IMR-90 (cell line): ENCODE measurements around the gene GRK5. TPM values are rescaled to one million over a fixed set of nuclear protein-coding genes. Genes with fewer than 3 reads are reported as not detected.
A peak's percentile ranks its signal among the peaks of the same experiment; 100 is the strongest.

ENCODE experiments used
- ATAC-seq: fragments of 200-7000 bp; cut with Tn5 transposase; 2 replicates; pipeline ENCODE4 v1.9.1; 2020; ENCODE audit warnings: low read depth, mild to moderate bottlenecking, moderate library complexity
- BruUV-seq: library from RNA; stranded (reverse); fragments of 400-500 nt; replicated peaks from 2 replicates; lab custom pipeline; 2021; lab: Mats Ljungman, UMichigan
- CTCF ChIA-PET: fragments of 300-600 bp; formaldehyde crosslinking; extraction: SDS; loops from one replicate; lab custom pipeline; 2021; ENCODE audit warnings: antibody characterized with exemption; lab: Yijun Ruan, JAX
- POLR2A ChIA-PET: fragments of 300-600 bp; sonication (Branson Sonifier 250); formaldehyde crosslinking; loops from one replicate; lab custom pipeline; 2022; ENCODE audit warnings: antibody characterized with exemption; ENCODE audit not compliant: unreplicated experiment; lab: Charles Lee
- DNase-seq: peaks from one replicate; pipeline ENCODE4 v3.0.0; 2013
- H2AFZ ChIP-seq: replicated peaks from 2 replicates; pipeline ENCODE3; 2013; ENCODE audit warnings: low read length, mild to moderate bottlenecking; ENCODE audit not compliant: poor library complexity
- H2AK5ac ChIP-seq: 2 replicates; pipeline ENCODE4 v1.6.1; 2013; ENCODE audit warnings: low read depth, low read length, inconsistent platforms
- H2AK9ac ChIP-seq: replicated peaks from 2 replicates; pipeline ENCODE3; 2013; ENCODE audit warnings: mild to moderate bottlenecking, low read depth, low read length, moderate library complexity; ENCODE audit not compliant: poor library complexity
- H2BK120ac ChIP-seq: 2 replicates; pipeline ENCODE4 v1.6.1; 2013; ENCODE audit warnings: low read depth, low read length, inconsistent platforms
- H2BK15ac ChIP-seq: 3 replicates; pipeline ENCODE4 v1.6.1; 2013; ENCODE audit warnings: low read depth, low read length, inconsistent platforms
- H2BK20ac ChIP-seq: 2 replicates; pipeline ENCODE4 v1.6.1; 2013; ENCODE audit warnings: low read depth, mild to moderate bottlenecking, inconsistent platforms, low read length, moderate library complexity
- H2BK5ac ChIP-seq: 2 replicates; pipeline ENCODE4 v1.6.1; 2013; ENCODE audit warnings: mild to moderate bottlenecking, low read depth, low read length, inconsistent platforms; ENCODE audit not compliant: poor library complexity, severe bottlenecking
- H3K14ac ChIP-seq: replicated peaks from 2 replicates; pipeline ENCODE4 v1.6.1; 2013; ENCODE audit warnings: low read depth, low read length, inconsistent platforms
- H3K18ac ChIP-seq: 2 replicates; pipeline ENCODE4 v1.6.1; 2013; ENCODE audit warnings: low read depth, low read length, control low read depth
- H3K23ac ChIP-seq: 2 replicates; pipeline ENCODE4 v1.6.1; 2013; ENCODE audit warnings: low read depth, low read length, inconsistent platforms
- H3K27ac ChIP-seq: 2 replicates; pipeline ENCODE4 v1.5.1; 2013; ENCODE audit warnings: mild to moderate bottlenecking, control low read depth, low read length; ENCODE audit not compliant: insufficient read depth
- H3K27me3 ChIP-seq: 2 replicates; pipeline ENCODE4 v1.6.1; 2013; ENCODE audit warnings: low read length; ENCODE audit not compliant: control insufficient read depth, insufficient read depth
- H3K36me3 ChIP-seq: 2 replicates; pipeline ENCODE4 v1.6.1; 2013; ENCODE audit warnings: low read length, mixed read lengths; ENCODE audit not compliant: control insufficient read depth, insufficient read depth
- H3K4ac ChIP-seq: 2 replicates; pipeline ENCODE4 v1.6.1; 2013; ENCODE audit warnings: low read depth, low read length, inconsistent platforms
- H3K4me1 ChIP-seq: 2 replicates; pipeline ENCODE4 v1.6.1; 2013; ENCODE audit warnings: low read length, mixed read lengths; ENCODE audit not compliant: control insufficient read depth, insufficient read depth
- H3K4me2 ChIP-seq: 2 replicates; pipeline ENCODE4 v1.6.1; 2013; ENCODE audit warnings: low read depth, mild to moderate bottlenecking, control low read depth, low read length, moderate library complexity
- H3K4me3 ChIP-seq: 2 replicates; pipeline ENCODE4 v1.5.1; 2013; ENCODE audit warnings: low read depth, mild to moderate bottlenecking, control low read depth, low read length, moderate library complexity; ENCODE audit not compliant: insufficient read depth
- H3K56ac ChIP-seq: 2 replicates; pipeline ENCODE4 v1.6.1; 2013; ENCODE audit warnings: low read length, inconsistent platforms; ENCODE audit not compliant: insufficient read depth; ENCODE audit errors: extremely low read depth
- H3K79me1 ChIP-seq, 2 experiments: 2 replicates each; pipeline ENCODE4 v1.6.1; 2013; ENCODE audit warnings: low read length in 2 of 2, inconsistent platforms in 1 of 2, low read depth in 1 of 2
- H3K9ac ChIP-seq: 2 replicates; pipeline ENCODE4 v1.6.1; 2013; ENCODE audit warnings: low read depth, low read length, control low read depth
- H3K9me1 ChIP-seq: 2 replicates; pipeline ENCODE4 v1.6.1; 2013; ENCODE audit warnings: low read length, inconsistent platforms; ENCODE audit not compliant: insufficient read depth
- H3K9me3 ChIP-seq: 2 replicates; pipeline ENCODE4 v1.6.1; 2013; ENCODE audit warnings: low read length; ENCODE audit not compliant: control insufficient read depth, insufficient read depth
- H4K20me1 ChIP-seq: 2 replicates; pipeline ENCODE4 v1.6.1; 2013; ENCODE audit warnings: low read length, inconsistent platforms; ENCODE audit not compliant: insufficient read depth
- H4K5ac ChIP-seq: 2 replicates; pipeline ENCODE4 v1.6.1; 2013; ENCODE audit warnings: mild to moderate bottlenecking, low read depth, low read length, control low read depth
- H4K8ac ChIP-seq, 2 experiments: 2 replicates each; pipeline ENCODE4 v1.6.1; 2013; ENCODE audit warnings: low read depth in 2 of 2, low read length in 2 of 2, control low read depth in 1 of 2, inconsistent platforms in 1 of 2
- H4K91ac ChIP-seq: 2 replicates; pipeline ENCODE4 v1.6.1; 2013; ENCODE audit warnings: low read depth, low read length, inconsistent platforms; ENCODE audit not compliant: insufficient read depth
- CEBPB ChIP-seq: IDR thresholded peaks from 2 replicates; pipeline ENCODE4 v1.6.1; 2012; ENCODE audit warnings: low read depth, low read length, improper control_type of control experiment
- RCOR1 ChIP-seq: IDR thresholded peaks from 2 replicates; pipeline ENCODE4 v1.6.1; 2012; ENCODE audit warnings: mild to moderate bottlenecking, low read length, improper control_type of control experiment; ENCODE audit not compliant: insufficient replicate concordance
- WGBS, 2 experiments: methylation state at CpG; one replicate each; pipeline versions ENCODE4 v1.1.5 to v1.1.7; 2013; ENCODE audit warnings: missing lambda C conversion rate in 2 of 2; ENCODE audit not compliant: insufficient read length in 1 of 2; ENCODE audit errors: extremely low coverage in 2 of 2; 5-methylcytosine and 5-hydroxymethylcytosine counted together
- dilution Hi-C: fragments of 300-500 bp; cut with HindIII; formaldehyde crosslinking; loops from one replicate; pipeline ENCODE4 v1.14.3; 2018; ENCODE audit warnings: low sequenced_read_pairs; ENCODE audit not compliant: unreplicated experiment
- in situ Hi-C: fragments of 300-500 bp; cut with MboI; formaldehyde crosslinking; loops from 3 replicates; pipeline ENCODE4 v1.14.3; 2019; ENCODE audit warnings: low sequenced_read_pairs, inconsistent platforms, mixed read lengths
- intact Hi-C: fragments of 100-400 bp; cut with micrococcal nuclease; formaldehyde crosslinking; loops from 2 replicates; pipeline ENCODE4 v1.10.0; 2022
- polyA plus RNA-seq, 3 experiments: library from polyadenylated mRNA; depleted of rRNA; stranded (reverse); fragments of >200 nt; gene quantifications; 2 replicates each; pipeline ENCODE4 v1.2.3, GENCODE V29; 2012; ENCODE audit warnings: low replicate concordance in 1 of 3
- total RNA-seq: library from RNA; depleted of rRNA; stranded (reverse); fragments of >200 nt; gene quantifications from 2 replicates; pipeline ENCODE4 v1.2.3, GENCODE V29; 2012

The GRK5 gene
- total and polyA plus RNA-seq, 2 of the 4 experiments (the other 2 are of a cell fraction) = 12.9 to 16.3 TPM

DNA sequence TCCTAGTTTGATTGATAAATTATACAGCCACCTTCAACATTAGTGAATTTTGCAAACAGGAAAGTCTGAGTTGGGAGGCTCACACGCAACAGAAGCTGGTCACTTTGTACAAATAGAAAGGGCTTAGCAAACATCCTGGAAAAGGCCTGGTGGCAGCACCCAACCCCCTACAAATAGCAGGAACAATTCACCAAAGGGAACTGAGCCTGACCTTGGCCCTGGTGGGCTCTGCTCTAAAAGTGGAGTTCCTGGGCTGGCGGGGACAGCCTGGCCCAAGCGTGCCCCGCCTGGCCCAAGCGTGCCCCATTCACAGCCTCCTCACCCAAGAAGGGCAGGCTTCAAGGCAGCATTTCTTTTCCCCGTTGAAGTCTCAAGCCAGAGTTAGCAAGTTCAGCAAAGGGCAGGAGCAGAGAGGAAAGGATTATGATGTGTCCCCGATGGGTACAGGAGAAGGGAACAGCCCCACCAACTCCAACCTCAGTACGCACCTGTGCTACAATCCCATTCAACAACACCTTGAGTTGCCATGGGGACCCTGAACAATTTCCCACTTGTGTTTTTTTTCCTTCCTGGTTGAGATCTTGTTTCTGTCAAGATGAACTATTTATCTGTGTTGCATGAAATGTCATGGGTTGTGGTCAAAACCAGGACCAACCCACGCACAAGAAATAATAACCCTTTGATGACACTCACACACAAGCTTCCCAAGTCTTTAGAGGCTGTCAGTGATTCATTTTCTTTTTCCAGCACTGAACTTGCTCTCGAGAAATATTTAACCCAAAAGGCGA, 291.7 kb downstream of the GRK5 start:
- Histone ChIP-seq H3K4me2 (no peak overlapping the region), H2AK5ac (peak overlapping the region; percentile 41; the same call in 1 of the 2 replicates), H2BK5ac (no peak overlapping the region), H3K9ac (no peak overlapping the region), H3K9me1 (peaks cover 28% of the 10 kb centered on the region), H3K36me3 (peaks cover 21% of the 10 kb centered on the region), H3K4me1 (peaks cover 16% of the 10 kb centered on the region), H3K14ac (peak overlapping the region; percentile 10; the same call in 1 of the 2 replicates), H3K18ac (no peak overlapping the region), H4K8ac (no peak overlapping the region; a peak in 1 of 4 replicates), H2BK15ac (no peak overlapping the region), H3K4ac (peak overlapping the region; percentile 32), H4K5ac (no peak overlapping the region; the same call in 1 of the 2 replicates), H3K27me3 (no peaks in the 10 kb centered on the region), H3K23ac (no peak overlapping the region; the same call in 1 of the 2 replicates), H3K56ac (no peak overlapping the region), H3K4me3 (no peak overlapping the region), H2AFZ (no peak overlapping the region), H3K27ac (no peak overlapping the region), H2BK20ac (peak overlapping the region; percentile 20; the same call in 1 of the 2 replicates), H3K9me3 (no peaks in the 10 kb centered on the region), H4K91ac (no peak overlapping the region), H2BK120ac (no peak overlapping the region), H2AK9ac (no peak overlapping the region), H4K20me1 (peaks cover 11% of the 10 kb centered on the region; the same call in 1 of the 2 replicates), H3K79me1 (peaks cover 0 to 27% of the 10 kb centered on the region in 2 experiments; a peak in 2 of 4 replicates)
- ATAC-seq = peak; percentile 24; the same call in 1 of the 2 replicates
- in situ Hi-C loops (no loop called here), intact Hi-C loops (no loop called here), dilution Hi-C loops (no loop called here)
- TF ChIP-seq RCOR1 (no peak), CEBPB (peak; percentile 5; the same call in 1 of the 2 replicates)
- CTCF ChIA-PET = interaction anchor here (0.9 kb wide), 1 partner anchor 97 kb away, joined by 4 read pairs; no protein-coding TSS in a partner anchor
- peak; percentile 71 for DNase-seq
- no CpG with 5 or more reads among the region's 11 CpGs for WGBS, 2 experiments
- BruUV-seq = no TSS peak
- POLR2A ChIA-PET = no interaction called here
